ENCODE measurements around the gene MRPL24.

MRPL24 gene

DNA sequence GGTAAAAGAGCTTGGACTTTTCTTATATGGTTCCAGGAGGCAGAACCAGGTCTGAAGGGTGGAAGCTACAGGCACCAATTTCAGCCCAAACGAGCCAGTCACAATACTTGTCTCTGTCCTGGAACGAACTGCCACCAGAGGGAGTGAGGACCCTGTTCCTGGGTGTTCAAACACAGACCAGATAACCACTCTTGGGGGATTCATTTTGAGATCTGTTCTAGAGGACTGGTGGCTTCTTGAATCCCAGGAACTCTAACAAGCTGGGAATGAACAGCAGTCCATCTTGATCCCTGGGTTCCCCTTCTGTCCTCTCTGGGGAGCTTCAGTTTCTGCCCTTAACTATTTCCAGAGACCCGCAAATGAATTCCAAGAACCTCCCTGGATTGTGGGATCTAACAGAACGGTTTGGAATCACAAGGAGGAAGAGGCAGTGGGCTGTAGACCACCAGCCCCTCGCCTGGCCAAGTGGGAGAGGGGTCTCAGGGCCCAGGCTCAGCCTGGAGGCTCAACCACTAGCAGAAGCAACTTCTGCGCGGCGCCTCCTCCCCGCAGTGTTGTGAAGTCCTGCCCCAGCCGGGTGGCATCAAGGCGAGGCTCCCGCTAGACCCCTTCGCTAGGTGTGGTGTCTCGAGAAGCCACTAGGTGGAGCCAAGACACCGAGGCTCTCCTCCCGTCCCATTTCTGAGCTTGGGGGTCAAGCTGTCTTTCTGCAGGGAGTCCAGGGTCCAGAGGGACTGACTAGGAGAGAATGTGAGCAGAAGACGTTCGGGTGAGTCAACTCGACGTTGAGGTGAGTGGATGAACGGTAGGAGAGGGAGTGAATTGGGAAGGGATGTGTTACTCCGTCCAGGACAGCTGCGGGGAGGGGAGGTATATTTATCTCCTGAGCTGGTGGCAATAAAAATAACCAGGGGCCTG, 51.6 kb downstream of the MRPL24 start:
- peak overlapping the region; percentile 36; the same call in 1 of the 2 replicates for H3K4me2 ChIP-seq
- peaks cover 99% of the 10 kb centered on the region for H3K27me3 ChIP-seq (ENCODE audit: insufficient read depth, low read depth)
- peaks cover 19% of the 10 kb centered on the region for H3K4me1 ChIP-seq (ENCODE audit: low read depth, poor library complexity, severe bottlenecking)
- TF ChIP-seq, protein P1, sequence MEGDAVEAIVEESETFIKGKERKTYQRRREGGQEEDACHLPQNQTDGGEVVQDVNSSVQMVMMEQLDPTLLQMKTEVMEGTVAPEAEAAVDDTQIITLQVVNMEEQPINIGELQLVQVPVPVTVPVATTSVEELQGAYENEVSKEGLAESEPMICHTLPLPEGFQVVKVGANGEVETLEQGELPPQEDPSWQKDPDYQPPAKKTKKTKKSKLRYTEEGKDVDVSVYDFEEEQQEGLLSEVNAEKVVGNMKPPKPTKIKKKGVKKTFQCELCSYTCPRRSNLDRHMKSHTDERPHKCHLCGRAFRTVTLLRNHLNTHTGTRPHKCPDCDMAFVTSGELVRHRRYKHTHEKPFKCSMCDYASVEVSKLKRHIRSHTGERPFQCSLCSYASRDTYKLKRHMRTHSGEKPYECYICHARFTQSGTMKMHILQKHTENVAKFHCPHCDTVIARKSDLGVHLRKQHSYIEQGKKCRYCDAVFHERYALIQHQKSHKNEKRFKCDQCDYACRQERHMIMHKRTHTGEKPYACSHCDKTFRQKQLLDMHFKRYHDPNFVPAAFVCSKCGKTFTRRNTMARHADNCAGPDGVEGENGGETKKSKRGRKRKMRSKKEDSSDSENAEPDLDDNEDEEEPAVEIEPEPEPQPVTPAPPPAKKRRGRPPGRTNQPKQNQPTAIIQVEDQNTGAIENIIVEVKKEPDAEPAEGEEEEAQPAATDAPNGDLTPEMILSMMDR (conservative IDR thresholded peaks at IDR 0.05; ENCODE audit: low read depth, low read length), result peak; percentile 100
- peak overlapping the region; percentile 36; the same call in 1 of the 2 replicates for H2AFZ ChIP-seq (ENCODE audit: low read depth)
- H3K27ac ChIP-seq, result no peak overlapping the region
- no peaks in the 10 kb centered on the region for H4K20me1 ChIP-seq (ENCODE audit: insufficient read depth)
- H3K9ac ChIP-seq, result no peak overlapping the region
- H3K4me3 ChIP-seq (IDR thresholded peaks at IDR 0.05; ENCODE audit: insufficient read depth, low read depth, low read length), result peak overlapping the region; percentile 90
- no peaks in the 10 kb centered on the region for H3K79me2 ChIP-seq (ENCODE audit: insufficient read depth, low read depth)
- H3K36me3 ChIP-seq (ENCODE audit: insufficient read depth), result no peaks in the 10 kb centered on the region
